Endometrial microvascular endothelial cells (primary cell): ENCODE results near the gene KMT2E. TPM values are rescaled to one million over a fixed set of nuclear protein-coding genes. Genes with fewer than 3 reads are reported as not detected.
"Not testable (repeated sequence)": the region's sequence is repeated elsewhere in the genome, so short reads cannot be mapped to it uniquely, and the experiment has no call there.

Experiments used
- in situ Hi-C: cut with HindIII; loops from 2 replicates; pipeline ENCODE4 v1.10.0; 2017; ENCODE audit warnings: low sequenced_read_pairs, low pct_unique_long_range_greater_than_20kb; ENCODE audit errors: inconsistent ontology term
- total RNA-seq: library from RNA; depleted of rRNA; stranded (reverse); fragments of >200 nt; gene quantifications from one replicate; pipeline ENCODE4 v1.2.3, GENCODE V29; 2015; ENCODE audit errors: inconsistent ontology term

KMT2E gene
- total RNA-seq, 1 donor from 2014 or later: 22.2 TPM

GRCh38 chr7:105050493-105050892 is 36.5 kb downstream of the KMT2E start:
- in situ Hi-C loops: no loop called here

- in situ Hi-C loops: not testable (repeated sequence)
Measured at GRCh38 chr7:105050899-105051298, 36.9 kb downstream of the KMT2E start.

DNA sequence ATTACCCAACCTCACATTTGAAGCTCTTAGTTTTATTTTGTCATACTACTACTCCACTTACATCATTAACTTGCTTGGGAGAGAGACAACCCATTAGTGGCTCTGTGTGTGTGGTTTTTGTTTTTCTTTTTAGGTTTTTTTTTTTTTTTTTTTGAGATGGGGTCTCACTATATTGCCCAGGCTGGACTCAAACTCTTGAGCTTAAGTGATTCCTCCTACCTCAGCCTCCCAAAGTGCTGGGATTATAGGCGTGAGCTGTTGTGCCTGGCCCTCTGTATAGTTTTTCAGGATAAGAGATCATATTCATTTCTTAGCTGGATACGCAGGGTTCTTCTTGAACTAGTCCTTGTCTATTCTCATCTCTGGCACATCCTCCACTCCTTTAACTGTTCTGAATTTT is 41.1 kb downstream of the KMT2E start:
- in situ Hi-C loops: no loop called here

- in situ Hi-C loops: no loop called here
Measured at GRCh38 chr7:105055621-105056020, 41.6 kb downstream of the KMT2E start.

GRCh38 chr7:105057472-105057871 is 43.5 kb downstream of the KMT2E start:
- in situ Hi-C loops: no loop called here

- in situ Hi-C loops: no loop called here
Measured at GRCh38 chr7:105060437-105060836, 46.4 kb downstream of the KMT2E start.

GRCh38 chr7:105060923-105061322 is 46.9 kb downstream of the KMT2E start:
- in situ Hi-C loops: no loop called here

- in situ Hi-C loops: no loop called here
Measured at GRCh38 chr7:105065104-105065503, 51.1 kb downstream of the KMT2E start.

- in situ Hi-C loops: no loop called here
Measured at GRCh38 chr7:105067691-105068090, 53.7 kb downstream of the KMT2E start.

DNA sequence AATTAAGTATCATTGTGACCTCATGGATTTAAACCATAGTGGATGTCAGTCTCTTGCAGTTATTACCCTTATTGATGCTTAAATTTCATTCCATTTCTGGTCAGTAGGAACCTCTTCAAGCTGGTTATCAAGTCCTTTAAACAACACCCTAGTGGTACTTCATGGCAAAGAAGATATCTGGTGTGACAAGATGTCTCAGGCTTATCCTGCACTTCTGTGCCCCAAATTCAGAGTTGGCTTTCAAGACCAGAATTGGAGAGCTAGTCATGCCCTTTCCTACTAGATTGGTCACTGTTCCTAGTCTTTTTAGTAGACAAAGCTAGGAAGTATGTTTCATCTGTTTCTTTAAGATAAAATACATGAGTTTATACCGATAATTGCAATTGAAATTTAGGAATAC is 54.9 kb downstream of the KMT2E start:
- in situ Hi-C loops: no loop called here

DNA sequence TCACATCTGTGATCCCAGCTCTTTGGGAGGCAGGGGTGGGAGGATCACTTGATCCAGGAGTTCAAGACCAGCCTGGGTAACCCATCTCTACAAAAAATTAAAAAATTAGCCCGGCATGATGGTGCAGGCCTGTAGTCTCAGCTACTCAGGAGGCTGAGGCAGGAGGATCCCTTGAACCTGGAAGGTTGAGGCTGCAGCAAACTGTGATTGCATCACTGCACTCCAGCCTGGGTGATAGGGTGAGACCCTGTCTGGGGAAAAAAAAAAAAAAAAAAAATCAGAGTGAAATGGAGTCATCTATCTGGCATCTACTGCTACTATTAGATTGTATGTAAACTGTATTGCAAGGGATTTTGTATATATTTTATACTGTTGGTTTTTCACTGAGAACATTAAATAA is 59.1 kb downstream of the KMT2E start:
- in situ Hi-C loops: no loop called here

DNA sequence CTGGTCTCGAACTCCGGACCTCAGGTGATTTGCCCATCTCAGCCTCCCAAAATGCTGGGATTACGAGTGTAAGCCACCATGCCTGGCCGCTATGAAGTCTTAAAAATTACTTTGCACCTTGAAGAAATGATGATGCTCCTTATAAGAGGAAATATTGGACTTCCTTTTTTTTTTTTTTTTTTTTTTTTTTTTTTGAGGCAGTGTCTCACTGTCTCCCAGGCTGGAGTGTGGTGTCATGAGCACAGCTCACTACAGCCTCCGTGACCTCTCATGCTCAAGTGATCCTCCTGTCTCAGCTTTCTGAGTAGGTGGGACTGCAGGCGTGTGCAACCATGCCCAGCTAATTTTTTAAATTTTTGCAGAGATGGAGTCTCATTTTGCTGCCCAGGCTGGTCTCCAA is 65.3 kb downstream of the KMT2E start:
- in situ Hi-C loops: loop anchor here (25.0 kb wide), 1 partner anchor 92 kb away; no protein-coding TSS in a partner anchor

DNA sequence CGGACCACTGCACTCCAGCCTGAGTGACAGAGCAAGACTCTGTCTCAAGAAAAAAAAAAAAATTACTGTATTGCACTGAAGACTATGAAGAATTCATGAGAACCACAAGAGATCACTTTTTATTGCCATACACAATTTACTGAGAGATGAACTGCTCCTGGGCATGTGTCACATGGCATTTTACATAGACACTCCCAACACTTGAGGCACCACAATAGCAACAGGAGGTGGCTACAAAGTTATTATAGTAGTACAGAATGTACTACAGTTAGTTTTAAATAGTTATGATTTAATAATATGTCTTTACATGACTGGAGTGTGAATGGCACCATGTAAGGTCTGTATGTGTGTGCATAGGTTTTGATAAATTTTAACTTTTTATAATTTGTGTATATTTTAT is 70.6 kb downstream of the KMT2E start:
- in situ Hi-C loops: loop anchor here (25.0 kb wide), 1 partner anchor 97 kb away; no protein-coding TSS in a partner anchor

- in situ Hi-C loops: loop anchor here (25.0 kb wide), 1 partner anchor 100 kb away; no protein-coding TSS in a partner anchor
Measured at GRCh38 chr7:105086850-105087249, 72.8 kb downstream of the KMT2E start.

GRCh38 chr7:105087981-105088380 is 74.0 kb downstream of the KMT2E start:
- in situ Hi-C loops: loop anchor here (25.0 kb wide), 1 partner anchor 101 kb away; no protein-coding TSS in a partner anchor

DNA sequence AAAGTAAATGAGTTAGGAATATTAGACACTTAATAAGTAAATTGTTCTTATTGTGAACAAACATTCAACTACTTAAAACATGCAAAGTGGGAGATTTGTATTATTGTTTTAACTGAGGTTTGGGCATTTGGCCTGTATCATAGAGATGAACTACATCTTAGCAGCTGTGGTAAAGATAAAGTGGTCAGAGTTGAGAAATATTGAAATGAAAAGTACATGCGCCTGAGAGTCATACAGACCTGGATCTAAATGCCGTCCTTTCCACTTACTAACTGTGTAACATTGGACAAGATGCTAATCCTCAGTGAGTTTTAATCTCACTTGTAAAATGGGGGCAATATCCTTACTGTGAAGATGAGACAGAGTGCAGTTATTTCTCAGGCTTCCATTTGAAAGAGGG is 74.5 kb downstream of the KMT2E start:
- in situ Hi-C loops: loop anchor here (25.0 kb wide), 1 partner anchor 101 kb away; no protein-coding TSS in a partner anchor

- in situ Hi-C loops: loop anchor here (25.0 kb wide), 1 partner anchor 108 kb away; no protein-coding TSS in a partner anchor
Measured at GRCh38 chr7:105094966-105095365, 81.0 kb downstream of the KMT2E start.

- in situ Hi-C loops: loop anchor here (25.0 kb wide), 1 partner anchor 109 kb away; no protein-coding TSS in a partner anchor
Measured at GRCh38 chr7:105096306-105096705, 82.3 kb downstream of the KMT2E start.

DNA sequence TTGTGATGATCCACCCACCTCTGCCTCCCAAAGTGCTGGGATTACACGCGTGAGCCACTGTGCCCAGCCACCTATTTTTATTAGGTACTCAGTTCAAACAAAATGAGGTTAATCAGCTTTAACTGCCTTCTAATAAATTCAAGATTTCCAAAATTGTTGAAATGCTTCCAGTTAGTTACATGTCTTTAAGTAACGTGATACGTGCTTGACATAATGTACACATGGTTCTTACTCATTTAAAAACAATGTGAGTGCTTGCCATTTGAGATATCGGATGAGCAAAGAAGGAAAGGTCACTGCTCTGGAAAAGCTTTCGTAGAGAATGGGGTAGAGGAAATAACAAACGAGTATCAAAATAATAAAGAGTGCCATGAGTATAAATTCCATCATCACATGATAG is 83.6 kb downstream of the KMT2E start:
- in situ Hi-C loops: loop anchor here (25.0 kb wide), 1 partner anchor 110 kb away; no protein-coding TSS in a partner anchor

DNA sequence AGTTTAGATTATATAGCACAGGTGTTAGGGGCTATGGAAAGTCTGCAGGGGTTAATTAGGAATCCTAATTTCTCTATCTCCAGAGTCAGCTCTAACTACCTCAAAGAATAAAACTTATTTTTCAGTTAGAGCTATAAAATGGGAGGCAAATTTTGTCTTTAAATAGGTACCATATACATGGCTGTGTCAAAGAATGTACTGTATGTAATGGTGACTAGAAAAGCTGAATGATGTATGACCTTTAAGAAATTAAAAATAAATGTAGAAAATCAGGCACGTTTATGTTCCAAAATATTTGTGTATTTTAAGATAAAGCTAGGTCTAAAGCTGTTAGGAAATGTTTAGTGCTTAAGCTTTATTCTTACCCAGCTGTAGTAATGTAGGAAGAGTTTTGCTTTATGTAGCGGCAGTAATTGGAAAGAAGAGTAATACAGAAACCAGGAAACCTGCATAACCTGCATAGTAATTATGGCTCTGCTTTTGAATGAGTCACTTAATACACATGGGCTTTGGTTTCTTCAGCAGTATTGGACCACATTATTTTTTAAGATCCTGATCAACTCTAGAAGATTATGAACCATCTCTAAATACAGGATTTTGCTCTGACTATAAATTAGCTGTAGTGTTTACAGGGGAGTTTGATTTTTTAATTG is 85.0 kb downstream of the KMT2E start:
- in situ Hi-C loops: loop anchor here (25.0 kb wide), 1 partner anchor 112 kb away; no protein-coding TSS in a partner anchor

- in situ Hi-C loops: no loop called here
Measured at GRCh38 chr7:105101864-105102263, 87.9 kb downstream of the KMT2E start.
